ENCODE measurements around the gene NSRP1. TPM values are rescaled to one million over a fixed set of nuclear protein-coding genes. Genes with fewer than 3 reads are reported as not detected.

The NSRP1 gene
- polyA plus RNA-seq, 1 experiment = 6.9 TPM

- TF ChIP-seq CTCF (IDR thresholded peaks at IDR 0.05; ENCODE audit: insufficient read depth, low read depth, low read length) = no peak
- POLR2A ChIA-PET = no interaction called here
Measured at GRCh38 chr17:30218799-30219198, 102.2 kb downstream of the NSRP1 start.

GRCh38 chr17:30219315-30219714 lies 102.7 kb downstream of the NSRP1 start:
- Histone ChIP-seq H3K27me3 (ENCODE audit: control insufficient read depth, insufficient read depth, low read length) (peaks cover 4% of the 10 kb centered on the region; the same call in 1 of the 2 replicates), H3K4me3 (ENCODE audit: low read depth, low read length) (no peak overlapping the region), H3K36me3 (ENCODE audit: control insufficient read depth, insufficient read depth, low read length) (no peaks in the 10 kb centered on the region)
- CTCF ChIA-PET = interaction anchor here (1.7 to 1.8 kb wide), 2 partner anchors 9 to 20 kb away, joined by 4 to 5 read pairs; no protein-coding TSS in a partner anchor
- no peak for DNase-seq (ENCODE audit: low read depth)
- POLR2A ChIA-PET = no interaction called here
- no peak for TF ChIP-seq CTCF (IDR thresholded peaks at IDR 0.05; ENCODE audit: insufficient read depth, low read depth, low read length)

More at GRCh38 chr17:30218799-30219198, 102.2 kb downstream of the NSRP1 start:
- CTCF ChIA-PET = interaction anchor here (1.7 kb wide), 1 partner anchor 21 kb away, joined by 5 read pairs; no protein-coding TSS in a partner anchor
- no peak for DNase-seq (ENCODE audit: low read depth)
- Histone ChIP-seq H3K36me3 (ENCODE audit: control insufficient read depth, insufficient read depth, low read length) (no peaks in the 10 kb centered on the region), H3K4me3 (ENCODE audit: low read depth, low read length) (no peak overlapping the region), H3K27me3 (ENCODE audit: control insufficient read depth, insufficient read depth, low read length) (peaks cover 4% of the 10 kb centered on the region; the same call in 1 of the 2 replicates)

- no peaks in the 10 kb centered on the region for H3K36me3 ChIP-seq (ENCODE audit: control insufficient read depth, insufficient read depth, low read length)
- no peak for TF ChIP-seq CTCF (IDR thresholded peaks at IDR 0.05; ENCODE audit: insufficient read depth, low read depth, low read length)
- ChIA-PET POLR2A (no interaction called here), CTCF (interaction anchor here (1.7 to 1.8 kb wide), 2 partner anchors 10 to 20 kb away, joined by 4 to 5 read pairs; no protein-coding TSS in a partner anchor)
- peaks cover 4% of the 10 kb centered on the region; the same call in 1 of the 2 replicates for H3K27me3 ChIP-seq (ENCODE audit: control insufficient read depth, insufficient read depth, low read length)
- no peak for DNase-seq (ENCODE audit: low read depth)
- no peak overlapping the region for H3K4me3 ChIP-seq (ENCODE audit: low read depth, low read length)
Measured at GRCh38 chr17:30219833-30220232, 103.2 kb downstream of the NSRP1 start.

GRCh38 chr17:30220414-30220813 lies 103.8 kb downstream of the NSRP1 start:
- Histone ChIP-seq H3K27me3 (ENCODE audit: control insufficient read depth, insufficient read depth, low read length) (peaks cover 4% of the 10 kb centered on the region; the same call in 1 of the 2 replicates), H3K4me3 (ENCODE audit: low read depth, low read length) (no peak overlapping the region), H3K36me3 (ENCODE audit: control insufficient read depth, insufficient read depth, low read length) (no peaks in the 10 kb centered on the region)
- TF ChIP-seq CTCF (IDR thresholded peaks at IDR 0.05; ENCODE audit: insufficient read depth, low read depth, low read length) = no peak
- ChIA-PET POLR2A (no interaction called here), CTCF (interaction anchor here (1.7 to 1.8 kb wide), 2 partner anchors 10 to 19 kb away, joined by 4 to 5 read pairs; no protein-coding TSS in a partner anchor)
- DNase-seq (ENCODE audit: low read depth) = no peak

- Histone ChIP-seq H3K36me3 (ENCODE audit: control insufficient read depth, insufficient read depth, low read length) (no peaks in the 10 kb centered on the region), H3K4me3 (ENCODE audit: low read depth, low read length) (no peak overlapping the region), H3K27me3 (ENCODE audit: control insufficient read depth, insufficient read depth, low read length) (peaks cover 8% of the 10 kb centered on the region)
- TF ChIP-seq CTCF (IDR thresholded peaks at IDR 0.05; ENCODE audit: insufficient read depth, low read depth, low read length) = no peak
- ChIA-PET CTCF (interaction anchor here (1.8 kb wide), 1 partner anchor 11 kb away, joined by 4 read pairs; no protein-coding TSS in a partner anchor), POLR2A (no interaction called here)
- no peak for DNase-seq (ENCODE audit: low read depth)
Measured at GRCh38 chr17:30221346-30221745, 104.7 kb downstream of the NSRP1 start.

Measured in BJ (cell line).